PFSK-1 (cell line): ENCODE data around the gene CTSO.

Experiments used
- FOXP2 ChIP-seq: optimal IDR thresholded peaks from 2 replicates; pipeline ENCODE3; 2011; ENCODE audit warnings: borderline replicate concordance, control low read depth, inconsistent platforms; ENCODE audit not compliant: insufficient read depth; ENCODE audit errors: extremely low read length, extremely low read depth
- POLR2AphosphoS5 ChIP-seq: IDR thresholded peaks from 2 replicates; pipeline ENCODE4 v1.6.1; 2012; ENCODE audit warnings: low read depth, mild to moderate bottlenecking, control low read depth, low read length, moderate library complexity
- SIN3A ChIP-seq: IDR thresholded peaks from 2 replicates; pipeline ENCODE4 v1.6.1; 2012; ENCODE audit warnings: mild to moderate bottlenecking, low read length, moderate library complexity, borderline replicate concordance; ENCODE audit not compliant: insufficient read depth
- TAF1 ChIP-seq: IDR thresholded peaks from 2 replicates; pipeline ENCODE4 v1.6.1; 2012; ENCODE audit warnings: low read length, control low read depth, borderline replicate concordance; ENCODE audit not compliant: insufficient read depth
- TF ChIP-seq, protein P1 (sequence below), 2 experiments: IDR thresholded peaks; 2 replicates each; pipeline versions ENCODE4 v1.6.1 to v1.8.0; 2011 to 2012; ENCODE audit warnings: low read depth in 2 of 2, low read length in 2 of 2, control low read depth in 1 of 2, inconsistent platforms in 1 of 2, mild to moderate bottlenecking in 1 of 2, moderate library complexity in 1 of 2; ENCODE audit not compliant: insufficient read depth in 1 of 2

CTSO gene

GRCh38 chr4:155908187-155909139, 45.2 kb downstream of the CTSO start:
- TF ChIP-seq POLR2AphosphoS5 = no peak
- no peak for TF ChIP-seq SIN3A
- TF ChIP-seq TAF1 = no peak
- TF ChIP-seq FOXP2 = no peak
- TF ChIP-seq, protein P1, sequence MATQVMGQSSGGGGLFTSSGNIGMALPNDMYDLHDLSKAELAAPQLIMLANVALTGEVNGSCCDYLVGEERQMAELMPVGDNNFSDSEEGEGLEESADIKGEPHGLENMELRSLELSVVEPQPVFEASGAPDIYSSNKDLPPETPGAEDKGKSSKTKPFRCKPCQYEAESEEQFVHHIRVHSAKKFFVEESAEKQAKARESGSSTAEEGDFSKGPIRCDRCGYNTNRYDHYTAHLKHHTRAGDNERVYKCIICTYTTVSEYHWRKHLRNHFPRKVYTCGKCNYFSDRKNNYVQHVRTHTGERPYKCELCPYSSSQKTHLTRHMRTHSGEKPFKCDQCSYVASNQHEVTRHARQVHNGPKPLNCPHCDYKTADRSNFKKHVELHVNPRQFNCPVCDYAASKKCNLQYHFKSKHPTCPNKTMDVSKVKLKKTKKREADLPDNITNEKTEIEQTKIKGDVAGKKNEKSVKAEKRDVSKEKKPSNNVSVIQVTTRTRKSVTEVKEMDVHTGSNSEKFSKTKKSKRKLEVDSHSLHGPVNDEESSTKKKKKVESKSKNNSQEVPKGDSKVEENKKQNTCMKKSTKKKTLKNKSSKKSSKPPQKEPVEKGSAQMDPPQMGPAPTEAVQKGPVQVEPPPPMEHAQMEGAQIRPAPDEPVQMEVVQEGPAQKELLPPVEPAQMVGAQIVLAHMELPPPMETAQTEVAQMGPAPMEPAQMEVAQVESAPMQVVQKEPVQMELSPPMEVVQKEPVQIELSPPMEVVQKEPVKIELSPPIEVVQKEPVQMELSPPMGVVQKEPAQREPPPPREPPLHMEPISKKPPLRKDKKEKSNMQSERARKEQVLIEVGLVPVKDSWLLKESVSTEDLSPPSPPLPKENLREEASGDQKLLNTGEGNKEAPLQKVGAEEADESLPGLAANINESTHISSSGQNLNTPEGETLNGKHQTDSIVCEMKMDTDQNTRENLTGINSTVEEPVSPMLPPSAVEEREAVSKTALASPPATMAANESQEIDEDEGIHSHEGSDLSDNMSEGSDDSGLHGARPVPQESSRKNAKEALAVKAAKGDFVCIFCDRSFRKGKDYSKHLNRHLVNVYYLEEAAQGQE (IDR thresholded peaks at IDR 0.05; ENCODE audit: insufficient read depth in 1 of 2, low read depth in 2 of 2, low read length in 2 of 2) = no peak

- TF ChIP-seq SIN3A (no peak), FOXP2 (no peak), POLR2AphosphoS5 (no peak), TAF1 (no peak)
- TF ChIP-seq, protein P1 (IDR thresholded peaks at IDR 0.05; ENCODE audit: insufficient read depth in 1 of 2, low read depth in 2 of 2, low read length in 2 of 2) = no peak
Observed at GRCh38 chr4:155907556-155907955, 46.1 kb downstream of the CTSO start.

DNA sequence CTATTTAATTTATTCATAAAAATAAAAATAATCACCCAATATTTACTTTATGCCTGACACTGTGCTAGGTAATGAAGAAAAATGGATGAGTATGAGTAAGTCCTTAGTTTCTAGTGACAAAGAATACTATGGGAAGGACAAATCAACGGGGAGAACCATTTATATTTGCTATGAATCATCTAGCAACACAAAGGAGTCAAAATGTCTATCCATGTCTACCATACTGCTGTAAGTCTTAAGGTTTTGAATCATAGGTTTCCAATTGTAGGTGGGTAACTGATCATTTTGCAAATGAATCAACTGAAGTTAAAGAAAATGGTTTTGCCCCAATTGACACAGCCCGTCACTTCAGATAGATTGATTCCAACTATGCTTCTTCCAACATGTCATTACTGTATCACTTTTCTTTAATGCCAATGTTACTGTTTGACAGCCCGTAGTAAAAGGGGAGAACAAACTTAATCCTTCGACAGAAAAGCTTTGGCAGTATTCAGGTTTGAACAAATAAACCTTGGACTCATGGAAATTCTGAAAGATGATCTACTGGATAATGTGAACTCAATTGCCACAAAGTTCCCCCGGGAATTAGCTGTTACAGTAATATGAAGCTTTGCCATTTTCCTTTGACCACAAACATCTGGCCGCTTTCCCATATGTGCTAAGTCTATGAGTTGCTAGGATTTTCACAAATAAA, 47.0 kb downstream of the CTSO start:
- TF ChIP-seq SIN3A = no peak
- no peak for TF ChIP-seq FOXP2
- no peak for TF ChIP-seq POLR2AphosphoS5
- no peak for TF ChIP-seq TAF1
- TF ChIP-seq, protein P1 (IDR thresholded peaks at IDR 0.05; ENCODE audit: insufficient read depth in 1 of 2, low read depth in 2 of 2, low read length in 2 of 2) = no peak

- TF ChIP-seq POLR2AphosphoS5 (no peak), SIN3A (no peak), TAF1 (no peak)
- TF ChIP-seq, protein P1 (IDR thresholded peaks at IDR 0.05; ENCODE audit: insufficient read depth in 1 of 2, low read depth in 2 of 2, low read length in 2 of 2) = no peak
Observed at GRCh38 chr4:155904331-155904730, 49.3 kb downstream of the CTSO start.
